ENCODE measurements around the gene SECISBP2.
A peak's percentile ranks its signal among the peaks of the same experiment; 100 is the strongest.
"Not testable (repeated sequence)": the region's sequence is repeated elsewhere in the genome, so short reads cannot be mapped to it uniquely, and the experiment has no call there.

SECISBP2 gene, protein sequence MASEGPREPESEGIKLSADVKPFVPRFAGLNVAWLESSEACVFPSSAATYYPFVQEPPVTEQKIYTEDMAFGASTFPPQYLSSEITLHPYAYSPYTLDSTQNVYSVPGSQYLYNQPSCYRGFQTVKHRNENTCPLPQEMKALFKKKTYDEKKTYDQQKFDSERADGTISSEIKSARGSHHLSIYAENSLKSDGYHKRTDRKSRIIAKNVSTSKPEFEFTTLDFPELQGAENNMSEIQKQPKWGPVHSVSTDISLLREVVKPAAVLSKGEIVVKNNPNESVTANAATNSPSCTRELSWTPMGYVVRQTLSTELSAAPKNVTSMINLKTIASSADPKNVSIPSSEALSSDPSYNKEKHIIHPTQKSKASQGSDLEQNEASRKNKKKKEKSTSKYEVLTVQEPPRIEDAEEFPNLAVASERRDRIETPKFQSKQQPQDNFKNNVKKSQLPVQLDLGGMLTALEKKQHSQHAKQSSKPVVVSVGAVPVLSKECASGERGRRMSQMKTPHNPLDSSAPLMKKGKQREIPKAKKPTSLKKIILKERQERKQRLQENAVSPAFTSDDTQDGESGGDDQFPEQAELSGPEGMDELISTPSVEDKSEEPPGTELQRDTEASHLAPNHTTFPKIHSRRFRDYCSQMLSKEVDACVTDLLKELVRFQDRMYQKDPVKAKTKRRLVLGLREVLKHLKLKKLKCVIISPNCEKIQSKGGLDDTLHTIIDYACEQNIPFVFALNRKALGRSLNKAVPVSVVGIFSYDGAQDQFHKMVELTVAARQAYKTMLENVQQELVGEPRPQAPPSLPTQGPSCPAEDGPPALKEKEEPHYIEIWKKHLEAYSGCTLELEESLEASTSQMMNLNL

DNA sequence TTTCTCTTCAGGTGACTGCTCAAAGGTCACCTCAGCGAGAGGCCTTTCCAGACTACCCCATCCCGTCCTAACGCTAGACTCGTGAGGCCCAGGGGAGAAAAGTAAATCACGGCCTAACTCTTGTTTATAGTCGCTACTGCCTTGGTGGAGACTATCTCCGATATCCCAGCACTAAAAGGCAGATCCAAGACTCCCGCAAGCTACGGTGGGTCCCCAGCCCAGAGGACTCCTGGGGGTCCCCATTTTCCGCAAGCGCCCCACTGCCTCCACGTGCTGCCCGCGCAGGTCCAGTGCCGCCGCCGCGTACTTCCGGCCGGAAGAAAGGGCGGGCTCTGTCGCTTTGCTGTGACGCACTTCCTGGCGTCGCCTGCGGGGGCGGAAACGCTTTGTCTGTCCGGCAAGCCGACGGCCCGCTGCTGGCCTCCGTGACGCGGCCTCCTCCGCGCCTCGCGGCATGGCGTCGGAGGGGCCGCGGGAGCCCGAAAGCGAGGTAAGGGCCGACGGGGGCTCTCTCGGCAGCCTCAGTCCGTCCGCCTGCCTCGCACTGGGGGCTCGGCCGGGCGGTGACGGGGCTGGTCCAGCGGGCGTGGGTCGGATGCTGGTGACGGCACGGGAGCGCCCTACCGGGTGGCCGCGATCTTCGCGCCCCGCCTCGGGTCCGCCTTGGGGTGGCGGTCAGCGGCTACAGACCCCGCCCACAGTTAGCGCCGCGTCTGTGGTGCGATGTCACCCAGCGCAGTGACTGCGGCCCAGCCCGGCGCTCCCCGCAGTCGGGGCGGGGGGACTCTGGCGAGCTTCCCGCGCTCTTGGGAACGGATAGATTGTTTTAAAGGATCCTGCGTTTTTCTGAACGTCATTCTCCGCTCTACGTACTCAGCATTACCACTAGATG lies at the start of gene SECISBP2:
Gene SECISBP2, plus strand, starts transcription at position 378 of the 892 bp plus-strand sequence. Its CDS starts 77 bp downstream, at position 455.
- peak; percentile 96 for DNase-seq

DNA sequence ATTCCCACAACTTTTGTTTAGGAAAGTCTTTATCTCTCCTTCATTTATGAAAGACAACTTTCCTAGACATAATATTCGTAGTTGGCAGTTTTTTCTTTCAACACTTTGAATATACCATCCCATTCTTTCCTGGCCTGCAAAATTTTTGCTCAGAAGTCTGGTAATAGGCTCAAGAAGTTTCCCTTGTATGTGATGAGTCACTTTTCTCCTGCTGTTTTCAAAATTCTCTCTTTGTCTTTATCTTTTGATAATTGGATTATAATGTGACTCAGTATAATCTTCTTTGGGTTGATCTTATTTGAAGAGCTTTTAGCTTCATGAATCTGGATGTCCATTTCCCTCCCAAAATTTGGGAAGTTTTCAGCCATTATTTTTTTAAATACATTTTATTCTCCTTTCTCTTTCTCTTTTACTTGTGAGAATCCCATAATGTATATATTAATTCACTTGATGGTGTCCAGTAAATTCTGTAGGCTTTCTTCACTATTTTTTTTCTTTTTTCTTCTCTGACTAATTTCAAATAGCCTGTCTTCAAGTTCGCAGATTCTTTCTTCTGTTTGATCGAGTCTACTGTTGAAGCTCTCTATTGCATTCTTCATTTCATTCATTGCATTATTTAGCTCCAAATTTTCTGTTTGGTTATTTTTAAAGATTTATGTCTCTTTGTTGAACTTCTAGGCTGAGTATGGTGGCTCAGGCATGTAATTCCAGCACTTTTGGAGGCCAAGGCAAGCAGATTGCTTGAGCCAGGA lies 44.6 kb upstream of the SECISBP2 start:
- DNase-seq: no peak

DNA sequence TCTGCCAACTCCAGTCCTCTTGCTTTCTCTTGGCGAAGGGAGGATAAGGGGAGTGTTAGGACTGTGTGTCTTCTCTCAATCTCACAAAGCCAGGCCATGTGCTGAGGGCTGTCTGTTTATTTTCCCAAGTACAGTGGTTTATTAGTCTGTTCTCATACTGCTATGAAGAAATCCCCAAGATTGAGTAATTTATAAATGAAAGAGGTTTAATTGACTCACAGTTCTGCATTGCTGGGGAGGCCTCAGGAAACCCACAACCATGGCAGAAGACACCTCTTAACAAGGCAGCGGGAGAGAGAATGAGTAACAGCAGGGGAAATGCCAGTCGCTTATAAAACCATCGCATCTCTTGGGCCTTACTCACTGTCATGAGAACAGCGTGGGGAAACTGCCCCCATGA lies 43.5 kb upstream of the SECISBP2 start:
- DNase-seq: no peak

DNA sequence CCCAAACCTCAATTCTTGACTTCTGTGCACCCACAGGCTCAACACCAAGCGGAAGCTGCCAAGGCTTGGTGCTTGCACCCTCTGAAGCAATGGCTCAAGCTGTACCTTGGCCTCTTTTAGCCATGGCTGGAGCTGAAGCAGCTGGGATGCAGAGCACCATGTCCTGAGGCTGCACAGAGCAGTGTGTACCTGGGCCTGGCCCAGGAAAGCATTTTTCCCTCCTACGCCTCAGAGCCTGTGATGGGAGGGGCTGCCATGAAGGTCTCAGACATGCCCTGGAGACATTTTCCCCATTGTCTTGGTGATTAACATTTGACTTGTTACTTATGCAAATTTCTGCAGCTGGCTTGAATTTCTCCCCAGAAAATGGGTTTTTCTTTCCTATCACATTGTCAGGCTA lies 42.3 kb upstream of the SECISBP2 start:
- not testable (repeated sequence) for DNase-seq

DNA sequence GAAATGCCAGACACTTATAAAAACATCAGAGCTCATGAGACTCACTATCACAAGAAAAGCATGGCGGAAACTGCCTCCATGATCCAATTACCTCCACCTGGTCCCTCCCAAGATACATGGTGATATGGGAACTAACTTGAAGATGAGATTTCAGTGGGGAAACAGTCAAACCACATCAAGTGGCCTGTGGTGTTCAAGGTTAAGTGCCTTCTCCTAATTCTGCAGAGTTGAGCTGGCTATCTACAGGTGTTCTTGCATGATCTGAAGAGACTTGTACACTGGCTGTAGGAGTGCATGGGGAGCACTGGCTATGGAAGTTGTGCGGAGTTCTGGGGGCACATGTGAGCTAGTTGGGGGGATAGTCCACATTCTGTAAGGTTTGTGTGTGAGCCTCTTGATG lies 41.3 kb upstream of the SECISBP2 start:
- no peak for DNase-seq

DNA sequence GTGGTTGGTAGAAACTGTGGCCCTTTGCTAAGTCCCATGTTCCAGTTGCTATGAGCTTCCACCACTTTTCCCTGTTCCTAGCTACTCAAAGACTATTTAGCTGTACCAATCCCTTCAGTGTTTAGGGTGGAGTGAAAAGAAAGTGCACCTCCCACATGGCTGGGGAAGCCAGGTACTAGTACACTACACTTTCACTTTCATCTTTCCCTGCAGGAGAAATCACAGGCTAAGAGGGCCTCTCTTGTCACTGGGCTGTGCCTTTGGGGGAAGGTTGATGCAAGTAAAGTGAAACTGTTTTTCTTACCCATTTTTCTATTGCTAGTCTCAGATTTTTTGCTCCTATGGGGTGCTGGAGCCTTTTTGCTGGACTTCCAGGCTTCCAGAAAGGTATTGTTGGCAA lies 40.8 kb upstream of the SECISBP2 start:
- no peak for DNase-seq

DNA sequence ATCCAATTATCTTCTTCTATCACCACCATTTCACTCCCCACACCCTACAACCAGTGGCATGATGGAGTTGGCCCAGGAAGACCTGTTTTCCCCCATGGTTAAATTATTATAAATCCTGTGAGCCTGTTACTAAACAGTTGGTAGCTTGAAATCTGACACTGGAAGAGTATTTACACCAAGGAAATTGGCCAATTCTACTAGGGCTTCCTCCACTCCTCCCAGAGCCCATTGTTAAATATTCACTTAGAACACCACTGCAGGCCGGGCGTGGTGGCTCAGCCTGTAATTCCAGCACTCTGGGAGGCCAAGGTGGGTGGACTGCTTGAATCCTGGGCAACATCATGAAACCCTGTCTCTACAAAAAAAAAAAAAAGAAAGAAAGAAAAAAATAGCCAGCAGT lies 39.7 kb upstream of the SECISBP2 start:
- no peak for DNase-seq

DNA sequence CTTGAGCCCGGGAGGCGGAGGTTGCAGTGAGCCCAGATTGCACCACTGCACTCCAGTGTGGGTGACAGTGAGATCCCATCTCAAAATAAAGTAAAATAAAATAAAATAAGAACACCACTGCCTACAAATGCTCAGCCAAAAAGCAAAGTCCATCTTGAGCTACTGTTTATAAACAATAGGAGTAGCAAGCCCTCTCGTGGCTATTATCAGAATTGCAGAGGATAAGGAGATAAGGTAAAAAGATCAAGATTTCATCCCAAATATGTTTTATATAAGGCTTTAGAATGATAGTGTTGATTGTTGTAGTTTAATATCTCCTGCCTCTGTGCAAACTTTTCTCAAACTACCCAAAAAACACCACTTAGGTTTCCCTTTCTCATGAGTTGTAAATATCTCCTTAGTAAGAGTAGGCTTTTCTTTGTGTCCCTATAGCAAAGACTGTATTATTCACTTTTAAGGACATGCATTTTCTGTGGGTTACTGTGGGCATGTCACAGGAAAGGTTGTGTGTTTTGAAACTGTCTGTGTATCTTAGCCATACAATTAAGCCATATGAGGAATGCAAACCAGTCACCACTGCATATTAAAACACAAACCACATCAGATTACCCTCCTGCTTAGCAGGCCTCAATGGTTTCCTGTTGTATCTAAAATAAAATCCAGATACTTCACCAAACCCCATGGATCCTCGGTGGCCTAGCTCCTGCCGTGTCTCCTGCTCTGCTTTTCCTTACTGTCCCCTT lies 39.1 kb upstream of the SECISBP2 start:
- peak; percentile 60 for DNase-seq

DNA sequence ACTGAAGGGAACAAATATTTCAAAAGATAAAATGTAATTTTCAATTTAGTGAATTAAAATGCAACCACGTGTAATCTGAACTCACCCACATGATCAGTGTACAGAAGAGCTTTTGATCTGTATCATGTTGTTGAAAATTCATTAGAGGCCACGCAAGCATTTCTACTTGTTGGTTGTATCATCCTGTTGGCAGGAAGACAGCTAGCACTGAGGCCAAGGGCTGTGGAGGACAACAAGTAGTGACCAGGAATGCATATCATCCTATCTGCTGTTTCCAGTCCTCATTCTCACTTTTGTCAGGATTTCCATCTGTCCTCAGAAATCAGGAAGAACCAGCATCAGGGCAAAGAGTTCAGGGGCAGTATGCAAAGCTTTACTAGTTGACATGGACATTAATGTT lies 37.2 kb upstream of the SECISBP2 start:
- DNase-seq: no peak

DNA sequence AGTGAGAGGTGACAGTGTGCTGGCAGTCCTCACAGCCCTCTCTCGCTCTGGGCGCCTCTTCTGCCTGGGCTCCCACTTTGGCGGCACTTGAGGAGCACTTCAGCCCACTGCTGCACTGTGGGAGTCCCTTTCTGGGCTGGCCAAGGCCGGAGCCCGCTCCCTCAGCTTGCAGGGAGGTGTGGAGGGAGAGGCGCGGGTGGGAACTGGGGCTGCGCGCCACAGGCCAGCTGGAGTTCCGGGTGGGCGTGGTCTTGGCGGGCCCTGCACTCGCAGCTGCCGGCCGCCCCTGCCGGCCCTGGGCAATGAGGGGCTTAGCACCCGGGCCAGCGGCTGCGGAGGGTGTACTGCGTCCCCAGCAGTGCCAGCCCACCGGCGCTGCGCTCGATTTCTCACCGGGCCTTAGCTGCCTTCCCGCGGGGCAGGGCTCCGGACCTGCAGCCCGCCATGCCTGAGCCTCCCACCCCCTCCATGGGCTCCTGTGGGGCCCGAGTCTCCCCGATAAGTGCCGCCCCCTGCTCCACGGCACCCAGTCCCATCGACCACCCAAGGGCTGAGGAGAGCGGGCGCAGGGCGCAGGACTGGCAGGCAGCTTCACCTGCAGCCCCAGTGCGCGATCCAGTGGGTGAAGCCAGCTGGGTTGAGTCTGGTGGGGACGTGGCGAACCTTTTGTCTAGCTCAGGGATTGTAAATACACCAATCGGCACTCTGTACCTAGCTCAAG lies 35.9 kb upstream of the SECISBP2 start:
- DNase-seq: peak; percentile 39

DNA sequence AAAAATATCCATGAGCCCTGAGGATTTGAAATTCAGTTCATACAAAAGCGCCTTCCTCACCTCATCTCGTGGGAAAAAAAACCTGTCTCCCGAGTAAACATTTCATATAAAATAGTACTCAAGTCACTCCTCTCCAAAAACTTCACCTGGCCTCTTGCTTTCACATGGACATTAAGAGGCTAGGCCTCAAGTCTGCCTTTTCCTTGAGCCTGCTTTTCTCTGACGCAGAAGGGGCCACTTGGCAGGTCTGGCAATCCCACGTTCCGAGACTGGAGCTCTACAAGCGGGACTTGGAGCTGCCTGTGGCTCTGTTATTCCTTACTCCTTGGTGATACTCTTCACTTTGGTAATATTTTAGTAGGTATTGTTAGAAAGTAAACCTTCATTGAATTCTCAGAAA lies 34.2 kb upstream of the SECISBP2 start:
- DNase-seq: no peak

DNA sequence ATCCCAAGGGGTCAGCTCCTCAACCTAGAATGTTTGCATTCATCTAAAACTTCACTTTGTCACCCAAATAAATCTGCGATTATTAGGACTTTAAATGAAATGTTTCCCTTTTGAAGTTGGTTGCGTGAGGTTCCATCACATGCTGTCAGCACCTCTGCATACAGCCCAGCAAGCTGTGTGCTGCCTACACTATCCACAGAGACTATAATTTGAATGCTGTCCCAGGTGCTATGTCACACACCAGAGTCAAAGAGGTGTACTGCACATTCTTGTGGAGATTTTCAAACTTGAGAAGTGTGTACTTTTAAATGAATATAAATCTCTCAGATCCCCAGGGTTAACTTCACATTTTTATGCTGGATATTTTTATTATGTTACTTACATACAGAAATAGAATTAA lies 26.6 kb upstream of the SECISBP2 start:
- DNase-seq: no peak

DNA sequence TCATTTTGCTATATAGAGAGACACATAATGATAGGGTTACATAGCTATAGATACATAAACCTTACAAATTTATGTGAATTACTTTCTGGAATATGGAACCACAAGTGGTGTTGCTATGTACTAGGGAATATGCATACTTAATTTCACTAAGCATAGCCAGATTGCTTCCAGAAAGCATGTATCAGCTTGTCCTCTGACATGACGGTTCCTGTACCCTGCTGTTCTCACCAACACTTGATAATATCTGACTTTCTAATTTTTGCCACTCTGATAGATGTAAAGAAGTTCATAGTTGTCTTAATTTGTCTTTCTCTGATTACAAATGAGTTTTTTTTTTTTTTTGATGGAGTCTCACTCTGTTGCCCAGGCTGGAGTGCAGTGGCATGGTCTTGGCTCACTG lies 25.3 kb upstream of the SECISBP2 start:
- no peak for DNase-seq

DNA sequence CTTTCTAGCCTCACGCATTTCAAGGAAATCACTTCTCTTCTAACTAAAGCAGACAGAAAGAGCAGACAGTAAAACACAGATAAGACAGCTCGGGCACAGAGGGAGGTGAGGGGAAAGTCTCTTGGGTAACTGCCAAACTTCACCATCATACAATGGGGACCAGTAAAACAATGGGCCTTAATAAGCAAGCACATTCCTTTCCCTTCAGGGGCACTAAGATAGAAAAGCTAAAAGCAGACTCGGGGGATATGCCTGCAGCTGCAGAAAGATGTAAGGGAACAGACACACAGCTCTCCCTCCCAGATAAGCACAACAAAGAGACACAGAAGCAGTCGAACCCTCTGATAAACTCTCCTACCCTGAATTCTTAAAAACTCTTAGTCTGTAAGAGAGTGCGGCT lies 22.9 kb upstream of the SECISBP2 start:
- no peak for DNase-seq

DNA sequence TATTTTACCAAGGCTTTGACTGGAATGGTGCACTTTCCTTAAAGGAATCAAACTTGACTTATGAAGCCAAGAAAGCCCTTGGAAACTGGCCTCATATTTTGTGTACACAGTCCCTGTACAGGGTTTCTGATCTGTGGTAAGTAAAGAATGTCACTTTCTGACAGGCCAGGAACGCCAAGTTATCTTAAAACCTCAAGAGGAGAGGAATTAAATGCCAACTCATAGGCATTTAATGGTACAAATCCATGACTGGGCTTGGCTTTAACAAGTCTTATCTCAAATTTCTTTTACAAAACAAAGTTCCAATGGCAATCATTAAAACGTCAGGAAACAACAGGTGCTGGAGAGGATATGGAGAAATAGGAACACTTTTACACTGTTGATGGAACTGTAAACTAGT lies 16.3 kb upstream of the SECISBP2 start:
- not testable (repeated sequence) for DNase-seq

DNA sequence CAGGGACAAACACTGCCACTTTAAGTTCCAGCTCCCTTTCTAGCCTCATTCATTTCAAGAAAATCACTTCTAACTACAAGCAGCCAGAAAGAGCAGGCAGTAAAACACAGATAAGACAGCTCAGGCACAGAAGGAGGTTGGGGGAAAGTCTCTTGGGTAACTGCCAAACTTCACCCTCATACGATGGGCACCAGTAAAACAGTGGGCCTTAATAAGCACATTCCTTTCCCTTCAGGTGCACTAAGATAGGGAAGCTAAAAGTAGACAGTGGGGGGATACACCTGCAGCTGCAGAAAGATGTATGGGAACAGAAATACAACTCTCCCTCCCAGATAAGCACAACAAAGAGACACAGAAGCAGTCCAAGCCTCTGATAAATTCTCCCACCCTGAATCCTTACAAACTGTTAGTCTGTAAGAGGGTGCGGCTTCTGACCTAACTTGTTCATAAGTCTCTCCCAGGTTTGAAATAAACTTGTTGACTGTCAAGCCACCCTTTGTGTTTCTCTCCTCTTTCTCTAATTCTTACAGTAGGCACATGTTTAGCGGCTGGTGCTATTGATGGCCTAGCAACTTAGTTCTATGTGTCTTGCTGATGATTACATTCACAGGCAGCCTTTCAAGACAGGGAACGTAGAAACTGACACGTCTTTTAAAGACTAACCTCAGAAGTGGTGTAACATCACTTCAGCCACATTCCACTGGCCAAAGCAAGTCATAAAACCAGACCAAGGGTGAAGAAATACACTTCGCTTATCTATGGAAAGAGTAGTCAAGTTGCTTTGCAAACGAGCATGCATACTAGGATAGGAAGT lies 14.1 kb upstream of the SECISBP2 start:
- DNase-seq: no peak

DNA sequence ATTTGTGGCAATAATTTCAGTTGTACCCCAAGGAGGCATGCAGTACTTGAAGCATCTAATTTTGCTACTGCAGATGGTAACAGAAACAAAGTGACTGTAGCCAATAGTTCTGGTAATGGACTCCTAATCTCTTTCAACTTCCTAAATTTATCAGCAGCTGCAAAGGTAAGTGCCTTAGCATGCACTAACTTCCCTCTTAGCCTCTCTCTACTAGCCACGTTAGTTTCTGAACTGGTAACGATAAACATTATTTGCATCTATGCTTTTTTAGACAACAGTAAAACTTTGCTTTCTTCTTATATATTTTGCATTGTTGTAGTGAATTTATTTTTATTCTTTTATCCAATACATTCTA lies 13.5 kb upstream of the SECISBP2 start:
- DNase-seq: no peak

DNA sequence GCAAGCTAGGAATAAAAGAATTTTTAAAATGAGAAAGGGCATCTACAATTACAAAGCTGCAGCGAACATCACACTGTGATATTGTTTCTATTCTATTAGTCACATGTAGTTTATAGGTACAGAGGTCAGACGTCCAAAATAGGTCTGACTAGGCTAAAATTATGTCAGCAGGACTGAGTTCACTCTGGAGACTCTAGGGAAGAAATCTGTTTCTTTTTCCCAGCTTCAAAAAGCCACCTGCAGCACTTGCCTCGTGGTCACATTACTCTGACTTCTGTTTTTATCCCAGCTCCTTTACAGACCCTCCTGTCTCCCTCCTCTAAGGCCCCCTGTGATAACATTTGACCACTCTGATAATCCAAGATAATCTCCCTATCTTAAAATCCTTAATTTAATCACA lies 12.4 kb upstream of the SECISBP2 start:
- DNase-seq: no peak

DNA sequence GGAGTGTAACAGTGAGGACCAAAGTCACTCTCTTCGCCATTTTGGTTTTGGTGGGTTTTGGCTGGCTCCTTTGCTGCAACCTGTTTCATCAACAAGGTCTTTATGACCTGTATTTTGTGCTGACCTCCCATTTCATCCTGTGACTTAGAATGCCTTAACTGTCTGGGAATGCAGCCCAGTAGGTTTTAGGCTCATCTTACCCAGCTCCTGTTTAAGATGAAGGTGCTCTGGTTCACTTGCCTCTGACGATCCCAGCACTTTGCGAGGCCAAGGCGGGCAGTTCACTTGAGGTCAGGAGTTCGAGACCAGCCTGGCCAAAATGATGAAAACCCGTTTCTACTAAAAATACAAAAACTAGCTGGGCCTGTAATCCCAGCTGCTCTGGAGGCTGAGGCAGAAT lies 9.1 kb upstream of the SECISBP2 start:
- DNase-seq: no peak

Measured in NCI-H1092 treated with DMSO at 0.1 percent for 48 hours (cell line).